Activated CD4-positive, alpha-beta memory T cell treated with anti-CD3 and anti-CD28 coated beads for 36 hours (primary cell): Measurements from ENCODE around the gene RASGRF2. TPM values are rescaled to one million over a fixed set of nuclear protein-coding genes. Genes with fewer than 3 reads are reported as not detected.

Experiments
- CTCF ChIA-PET: fragments of 350-600 bp; sonication (Branson Sonifier 250); formaldehyde crosslinking; loops from one replicate; lab custom pipeline; 2021; ENCODE audit warnings: antibody characterized with exemption, inconsistent platforms; lab: Charles Lee
- POLR2A ChIA-PET: fragments of 350-600 bp; sonication (Branson Sonifier 250); formaldehyde crosslinking; loops from one replicate; lab custom pipeline; 2021; ENCODE audit warnings: antibody characterized with exemption; lab: Charles Lee
- DNase-seq: peaks from one replicate; pipeline ENCODE4 v3.0.0-alpha.2; 2020
- H3K27ac Mint-ChIP-seq: one replicate; pipeline ENCODE4 v1.8.0; 2021; ENCODE audit warnings: mixed read lengths
- H3K27me3 Mint-ChIP-seq: one replicate; pipeline ENCODE4 v1.8.0; 2021; ENCODE audit warnings: mixed read lengths
- H3K36me3 Mint-ChIP-seq: one replicate; pipeline ENCODE4 v1.8.0; 2021; ENCODE audit warnings: mixed read lengths
- H3K4me1 Mint-ChIP-seq: one replicate; pipeline ENCODE4 v1.8.0; 2021; ENCODE audit warnings: low read depth, mixed read lengths
- H3K4me3 Mint-ChIP-seq: one replicate; pipeline ENCODE4 v1.8.0; 2021; ENCODE audit warnings: mild to moderate bottlenecking, mixed read lengths
- H3K9me3 Mint-ChIP-seq: one replicate; pipeline ENCODE4 v1.8.0; 2021; ENCODE audit warnings: mixed read lengths
- intact Hi-C: fragments of 100-400 bp; cut with micrococcal nuclease; formaldehyde crosslinking; loops from one replicate; pipeline ENCODE4 v1.15.1; 2023
- total RNA-seq, 2 experiments: library from RNA; stranded (reverse); gene quantifications; one replicate each; pipeline ENCODE4 v1.2.3, GENCODE V29; 2021

Gene RASGRF2
- total RNA-seq, 2 experiments from 2014 or later = 7.6 to 8.6 TPM

DNA sequence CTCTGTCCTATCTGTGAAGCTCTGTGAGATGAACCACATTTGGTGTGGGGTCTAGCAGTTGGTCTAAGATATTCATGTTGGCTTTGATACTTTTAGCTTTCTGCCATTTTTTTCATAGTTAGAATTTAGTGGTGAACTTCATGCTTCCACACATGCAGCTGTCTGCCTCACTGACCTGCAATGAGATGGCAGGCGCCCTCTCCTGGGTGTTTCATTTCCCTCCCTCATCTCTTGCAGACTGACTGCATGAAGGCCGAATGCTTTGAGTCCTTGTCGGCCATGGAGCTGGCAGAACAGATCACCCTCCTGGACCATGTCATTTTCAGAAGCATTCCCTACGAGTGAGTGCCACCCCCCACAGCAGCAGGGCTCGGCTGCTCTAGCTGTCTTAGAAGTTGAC is 246.8 kb downstream of the RASGRF2 start:
- intact Hi-C loops = no loop called here
- ChIA-PET POLR2A (no interaction called here), CTCF (interaction anchor here (0.5 to 0.9 kb wide), 2 partner anchors 78 to 99 kb away, joined by 3 to 5 read pairs; no protein-coding TSS in a partner anchor)
- Mint-ChIP-seq H3K9me3 (no peaks in the 10 kb centered on the region), H3K4me3 (no peak overlapping the region), H3K4me1 (peaks cover 21% of the 10 kb centered on the region), H3K27ac (no peak overlapping the region), H3K36me3 (peaks cover 10% of the 10 kb centered on the region), H3K27me3 (no peaks in the 10 kb centered on the region)
- DNase-seq = no peak

DNA sequence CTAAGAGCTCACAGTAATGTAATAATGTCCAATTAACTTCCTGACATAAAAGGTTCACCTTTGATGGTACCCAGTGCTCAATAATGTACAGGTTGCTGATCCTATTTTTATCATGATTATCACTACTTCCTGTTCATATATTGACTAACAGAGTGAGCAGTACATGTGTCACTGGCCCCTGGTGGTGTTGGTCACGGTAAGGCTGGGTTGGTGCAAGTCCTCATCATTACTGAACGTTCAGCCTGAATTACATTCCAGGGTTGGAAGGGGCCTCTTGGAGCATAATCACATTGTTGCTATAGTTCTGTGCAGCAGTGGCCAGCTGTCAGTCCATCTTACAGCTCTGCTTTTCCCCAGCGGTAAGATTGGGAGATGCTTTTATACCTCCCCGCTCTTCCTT is 248.7 kb downstream of the RASGRF2 start:
- CTCF ChIA-PET = interaction anchor here (2.0 kb wide), 1 partner anchor 14 kb away, joined by 8 read pairs; no protein-coding TSS in a partner anchor
- peaks cover 24% of the 10 kb centered on the region for H3K4me1 Mint-ChIP-seq
- H3K4me3 Mint-ChIP-seq = no peak overlapping the region
- H3K27ac Mint-ChIP-seq = no peak overlapping the region
- H3K36me3 Mint-ChIP-seq = peaks cover 13% of the 10 kb centered on the region
- no peaks in the 10 kb centered on the region for H3K9me3 Mint-ChIP-seq
- DNase-seq = peak; percentile 17
- POLR2A ChIA-PET = no interaction called here
- H3K27me3 Mint-ChIP-seq = no peaks in the 10 kb centered on the region
- intact Hi-C loops = loop anchor here (2.0 kb wide), 1 partner anchor 86 kb away; no protein-coding TSS in a partner anchor

DNA sequence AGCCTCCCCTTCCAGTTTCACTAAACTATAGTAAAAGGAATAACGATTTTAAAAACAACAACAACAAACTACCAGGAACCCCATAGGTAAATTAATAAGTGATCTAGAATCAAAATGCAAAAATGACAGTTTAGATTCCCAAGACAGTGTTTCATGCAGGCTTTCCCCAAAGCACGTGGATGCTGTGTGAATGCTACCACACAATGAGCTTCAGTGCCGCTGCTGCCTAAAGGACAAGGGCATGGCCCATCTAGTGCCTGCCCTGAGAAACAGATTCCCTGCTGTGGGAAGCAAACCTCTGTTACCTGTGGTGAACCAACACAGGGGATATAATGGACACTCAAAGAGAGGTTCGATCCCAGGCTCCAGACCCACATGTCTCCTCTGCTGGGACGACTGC is 249.2 kb downstream of the RASGRF2 start:
- no peak for DNase-seq
- H3K9me3 Mint-ChIP-seq = no peaks in the 10 kb centered on the region
- H3K4me1 Mint-ChIP-seq = peaks cover 24% of the 10 kb centered on the region
- no peak overlapping the region for H3K4me3 Mint-ChIP-seq
- intact Hi-C loops = loop anchor here (2.0 kb wide), 1 partner anchor 85 kb away; no protein-coding TSS in a partner anchor
- peaks cover 13% of the 10 kb centered on the region for H3K36me3 Mint-ChIP-seq
- no peak overlapping the region for H3K27ac Mint-ChIP-seq
- no peaks in the 10 kb centered on the region for H3K27me3 Mint-ChIP-seq
- ChIA-PET POLR2A (no interaction called here), CTCF (interaction anchor here (2.0 kb wide), 1 partner anchor 14 kb away, joined by 8 read pairs; no protein-coding TSS in a partner anchor)

DNA sequence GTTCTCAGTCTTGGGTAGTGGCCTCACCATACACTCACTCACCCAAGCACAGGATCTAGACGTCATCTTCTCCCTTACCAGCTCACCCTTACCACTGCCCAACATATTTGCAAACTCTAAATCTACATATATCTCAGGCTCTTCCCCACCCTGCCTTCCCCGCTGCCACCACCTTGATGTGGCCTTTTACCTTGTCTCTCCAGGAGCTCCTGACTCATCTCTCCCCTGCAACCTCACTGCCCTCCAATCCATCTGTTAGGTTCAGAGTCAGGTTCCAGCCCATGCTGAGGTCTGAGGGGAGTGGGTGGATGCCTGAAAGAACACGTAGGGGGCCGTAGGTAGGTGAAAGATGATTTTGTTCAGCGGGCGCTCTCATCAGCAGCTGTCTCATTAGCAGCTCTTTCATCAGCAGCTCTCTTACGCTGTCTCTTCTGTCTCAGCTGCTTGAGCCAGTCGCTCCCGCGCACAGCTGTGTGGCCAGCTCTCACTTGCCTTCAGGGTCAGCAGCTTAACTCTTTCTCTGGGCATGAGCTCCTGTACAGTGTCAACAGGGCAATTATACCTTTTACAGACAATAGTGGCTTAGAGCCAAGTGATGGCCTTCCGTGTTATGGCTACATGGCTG is 249.8 kb downstream of the RASGRF2 start:
- Mint-ChIP-seq H3K36me3 (peaks cover 13% of the 10 kb centered on the region), H3K4me1 (peaks cover 28% of the 10 kb centered on the region), H3K4me3 (no peak overlapping the region), H3K9me3 (no peaks in the 10 kb centered on the region), H3K27me3 (no peaks in the 10 kb centered on the region), H3K27ac (no peak overlapping the region)
- peak; percentile 70 for DNase-seq
- ChIA-PET POLR2A (no interaction called here), CTCF (interaction anchor here (0.5 to 2.0 kb wide), 2 partner anchors 15 to 94 kb away, joined by 3 to 8 read pairs; no protein-coding TSS in a partner anchor)
- intact Hi-C loops = loop anchor here (2.0 kb wide), 1 partner anchor 85 kb away; no protein-coding TSS in a partner anchor

DNA sequence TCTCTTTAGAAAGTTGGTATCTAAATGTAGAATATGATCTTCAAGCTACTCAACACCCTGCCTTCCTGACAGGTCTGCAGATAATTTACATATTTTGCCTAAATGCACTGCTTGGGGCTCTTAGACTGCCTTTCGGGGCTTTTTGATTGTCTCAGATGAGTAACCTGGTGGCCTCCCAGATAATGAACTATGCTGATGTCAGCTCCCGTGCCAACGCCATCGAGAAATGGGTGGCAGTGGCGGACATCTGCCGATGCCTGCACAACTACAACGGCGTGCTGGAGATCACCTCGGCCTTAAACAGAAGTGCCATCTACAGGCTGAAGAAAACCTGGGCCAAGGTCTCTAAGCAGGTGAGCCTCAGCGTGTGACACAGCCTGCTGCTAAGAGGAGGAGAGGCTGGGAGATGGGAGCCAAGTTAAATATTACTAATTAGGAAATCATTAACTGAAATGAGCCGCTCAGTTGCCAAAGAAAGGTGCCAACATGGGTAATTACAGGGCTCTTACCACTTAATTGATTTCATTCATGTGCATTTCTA is 252.1 kb downstream of the RASGRF2 start:
- H3K27me3 Mint-ChIP-seq = no peaks in the 10 kb centered on the region
- intact Hi-C loops = no loop called here
- ChIA-PET CTCF (interaction anchor here (1.6 to 1.9 kb wide), 2 partner anchors 17 to 87 kb away, joined by 3 to 8 read pairs; no protein-coding TSS in a partner anchor), POLR2A (no interaction called here)
- no peak overlapping the region for H3K4me3 Mint-ChIP-seq
- DNase-seq = peak; percentile 54
- no peak overlapping the region for H3K27ac Mint-ChIP-seq
- H3K4me1 Mint-ChIP-seq = peaks cover 28% of the 10 kb centered on the region
- no peaks in the 10 kb centered on the region for H3K9me3 Mint-ChIP-seq
- peaks cover 17% of the 10 kb centered on the region for H3K36me3 Mint-ChIP-seq

DNA sequence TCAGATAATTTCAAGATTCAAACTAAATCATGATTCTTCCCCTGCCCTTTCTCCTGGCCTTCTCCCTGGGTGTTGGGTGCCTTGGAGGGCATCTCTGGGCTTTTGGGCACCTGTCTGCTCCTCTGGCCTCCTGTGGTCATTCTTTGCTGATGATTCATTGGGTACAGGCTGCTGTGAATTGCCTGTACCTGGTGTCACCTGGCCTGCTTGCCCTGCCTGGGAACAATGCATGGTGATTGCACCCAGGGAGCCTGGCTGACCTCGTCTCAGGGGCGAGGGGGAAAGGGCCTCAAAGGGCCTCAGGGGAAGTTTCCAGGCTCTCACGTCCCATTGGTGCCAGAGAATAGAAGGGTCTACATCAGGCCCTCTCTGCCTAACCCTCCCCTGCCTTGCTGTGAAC is 252.9 kb downstream of the RASGRF2 start:
- H3K27ac Mint-ChIP-seq = no peak overlapping the region
- ChIA-PET CTCF (no interaction called here), POLR2A (no interaction called here)
- intact Hi-C loops = no loop called here
- no peaks in the 10 kb centered on the region for H3K27me3 Mint-ChIP-seq
- no peak for DNase-seq
- peaks cover 17% of the 10 kb centered on the region for H3K36me3 Mint-ChIP-seq
- H3K4me3 Mint-ChIP-seq = no peak overlapping the region
- no peaks in the 10 kb centered on the region for H3K9me3 Mint-ChIP-seq
- H3K4me1 Mint-ChIP-seq = peaks cover 28% of the 10 kb centered on the region

DNA sequence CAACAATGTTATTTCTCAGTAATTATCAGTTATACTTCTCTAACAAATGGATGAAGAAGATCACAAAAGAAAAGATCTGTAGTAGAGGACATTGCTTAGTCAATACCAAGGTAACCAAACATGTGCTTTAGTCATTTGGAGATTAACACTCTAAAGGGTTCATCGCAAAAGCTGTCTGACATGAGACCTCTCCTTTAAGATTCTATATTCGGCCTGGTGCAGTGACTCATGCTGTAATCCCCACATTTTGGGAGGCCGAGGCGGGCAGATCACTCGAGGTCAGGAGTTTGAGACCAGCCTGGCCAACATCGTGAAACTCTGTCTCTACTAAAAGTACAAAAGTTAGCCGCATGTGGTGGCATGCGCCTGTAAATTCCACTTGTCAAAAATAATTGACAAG is 254.7 kb downstream of the RASGRF2 start:
- Mint-ChIP-seq H3K36me3 (peaks cover 17% of the 10 kb centered on the region), H3K4me3 (no peak overlapping the region), H3K4me1 (peaks cover 21% of the 10 kb centered on the region), H3K9me3 (no peaks in the 10 kb centered on the region), H3K27ac (no peak overlapping the region), H3K27me3 (no peaks in the 10 kb centered on the region)
- CTCF ChIA-PET = interaction anchor here (0.6 kb wide), 1 partner anchor 86 kb away, joined by 3 read pairs; no protein-coding TSS in a partner anchor
- peak; percentile 28 for DNase-seq
- POLR2A ChIA-PET = no interaction called here
- intact Hi-C loops = no loop called here

DNA sequence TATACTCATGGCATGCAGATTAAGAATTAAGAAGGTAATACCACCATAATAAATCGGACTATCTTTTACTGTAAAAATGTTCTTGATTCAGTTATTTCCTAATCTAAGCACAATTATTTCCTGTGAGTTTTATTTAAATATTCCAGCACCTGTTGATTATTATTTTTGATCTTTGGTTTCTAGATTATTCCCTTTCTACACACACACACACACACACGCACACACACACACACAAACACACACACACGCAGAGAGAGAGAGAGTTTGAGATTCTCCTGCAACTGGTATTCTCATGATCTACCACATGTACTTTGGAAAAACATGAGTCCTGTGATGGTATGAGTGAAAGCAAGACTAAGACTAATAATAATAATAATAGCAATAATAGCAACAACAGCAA is 256.0 kb downstream of the RASGRF2 start:
- POLR2A ChIA-PET = no interaction called here
- Mint-ChIP-seq H3K27me3 (no peaks in the 10 kb centered on the region), H3K36me3 (peaks cover 18% of the 10 kb centered on the region), H3K27ac (no peak overlapping the region), H3K4me1 (peaks cover 14% of the 10 kb centered on the region), H3K4me3 (no peak overlapping the region), H3K9me3 (no peaks in the 10 kb centered on the region)
- CTCF ChIA-PET = interaction anchor here (0.8 kb wide), 1 partner anchor 108 kb away, joined by 3 read pairs; no protein-coding TSS in a partner anchor
- DNase-seq = no peak
- intact Hi-C loops = no loop called here

DNA sequence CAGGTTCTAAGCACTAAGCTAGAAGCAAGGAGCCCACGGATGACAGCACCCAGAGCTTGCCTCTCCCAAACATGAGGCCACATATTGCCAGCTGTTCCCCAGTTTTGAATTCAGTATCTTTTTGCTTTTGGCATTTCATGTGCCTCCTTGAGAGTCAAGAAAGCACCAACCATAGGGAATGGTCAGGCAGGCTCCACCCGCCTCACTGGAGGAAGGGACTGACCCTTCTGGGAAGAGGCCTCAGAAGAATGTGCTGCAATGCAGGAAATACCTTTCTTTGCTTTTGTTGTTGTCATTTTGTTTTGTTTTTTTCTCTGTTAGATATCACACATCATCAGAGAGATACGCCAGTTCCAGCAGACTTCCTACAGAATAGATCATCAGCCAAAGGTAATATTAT is 259.2 kb downstream of the RASGRF2 start:
- ChIA-PET POLR2A (no interaction called here), CTCF (no interaction called here)
- Mint-ChIP-seq H3K27me3 (no peaks in the 10 kb centered on the region), H3K36me3 (peaks cover 15% of the 10 kb centered on the region), H3K27ac (no peak overlapping the region), H3K4me3 (no peak overlapping the region), H3K4me1 (peaks cover 4% of the 10 kb centered on the region), H3K9me3 (no peaks in the 10 kb centered on the region)
- intact Hi-C loops = no loop called here
- no peak for DNase-seq

DNA sequence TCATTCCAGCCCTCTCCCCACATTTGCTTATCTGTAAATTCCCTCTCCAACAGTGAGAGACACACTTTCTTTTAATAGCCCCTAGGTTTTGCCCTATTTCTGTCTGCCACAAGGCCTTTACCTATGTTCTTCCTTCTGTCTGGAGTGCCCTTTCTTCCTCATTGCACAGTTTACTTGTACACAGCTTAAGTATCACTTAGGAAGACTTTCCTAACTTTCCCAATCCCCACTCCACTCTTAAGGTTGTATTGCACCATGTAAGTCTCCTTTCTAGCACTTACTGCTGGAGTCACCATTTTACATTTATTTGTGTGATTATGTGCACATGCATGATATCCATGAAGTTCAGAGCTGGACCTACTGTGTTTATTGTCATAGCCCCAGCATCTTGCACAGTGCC is 262.1 kb downstream of the RASGRF2 start:
- no peak overlapping the region for H3K4me3 Mint-ChIP-seq
- H3K27me3 Mint-ChIP-seq = no peaks in the 10 kb centered on the region
- intact Hi-C loops = no loop called here
- no peak overlapping the region for H3K27ac Mint-ChIP-seq
- no peaks in the 10 kb centered on the region for H3K4me1 Mint-ChIP-seq
- peaks cover 9% of the 10 kb centered on the region for H3K36me3 Mint-ChIP-seq
- DNase-seq = no peak
- ChIA-PET POLR2A (no interaction called here), CTCF (no interaction called here)
- H3K9me3 Mint-ChIP-seq = no peaks in the 10 kb centered on the region

DNA sequence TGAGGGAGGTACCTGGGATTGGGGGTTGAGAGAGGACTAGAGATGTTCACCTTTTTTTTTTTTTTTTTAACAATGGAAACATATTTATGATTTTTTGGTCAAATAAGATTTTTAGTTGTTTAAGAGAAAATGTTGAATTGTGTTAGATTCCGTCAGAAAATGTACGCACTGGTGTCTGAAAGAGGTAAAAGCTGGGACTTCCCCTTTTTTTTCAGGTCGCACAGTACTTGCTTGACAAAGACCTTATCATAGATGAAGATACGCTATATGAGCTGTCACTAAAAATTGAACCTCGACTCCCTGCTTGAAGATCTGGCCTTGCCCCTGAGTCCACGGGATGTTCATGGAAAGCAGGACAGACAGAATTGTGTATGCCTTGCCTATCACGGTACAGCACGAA is 265.3 kb downstream of the RASGRF2 start:
- H3K36me3 Mint-ChIP-seq = peaks cover 4% of the 10 kb centered on the region
- ChIA-PET CTCF (interaction anchor here (0.5 kb wide), 1 partner anchor 31 kb away, joined by 3 read pairs; no protein-coding TSS in a partner anchor), POLR2A (no interaction called here)
- intact Hi-C loops = no loop called here
- DNase-seq = no peak
- no peaks in the 10 kb centered on the region for H3K9me3 Mint-ChIP-seq
- no peak overlapping the region for H3K27ac Mint-ChIP-seq
- H3K4me3 Mint-ChIP-seq = no peak overlapping the region
- no peaks in the 10 kb centered on the region for H3K4me1 Mint-ChIP-seq
- no peaks in the 10 kb centered on the region for H3K27me3 Mint-ChIP-seq

DNA sequence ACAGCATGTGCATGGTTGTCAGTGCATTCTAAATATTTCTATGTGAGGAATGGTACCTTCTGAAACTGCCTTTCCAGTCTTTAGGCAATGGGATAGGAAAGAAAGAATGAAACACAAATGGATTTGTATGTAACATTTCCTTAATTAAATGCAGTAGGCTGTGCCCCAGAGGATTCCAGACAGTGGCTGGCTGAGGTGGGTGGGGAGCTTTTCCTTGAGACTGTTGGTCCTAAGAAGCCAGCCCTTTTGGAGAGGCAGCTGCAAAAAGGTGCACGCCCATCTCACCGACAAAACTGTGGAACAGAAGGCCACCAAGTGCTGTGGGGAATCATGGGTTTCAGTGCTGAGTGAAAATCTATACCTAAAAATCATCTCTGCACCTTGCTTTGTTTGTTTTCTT is 266.1 kb downstream of the RASGRF2 start:
- Mint-ChIP-seq H3K27me3 (no peaks in the 10 kb centered on the region), H3K9me3 (no peaks in the 10 kb centered on the region), H3K36me3 (peaks cover 2% of the 10 kb centered on the region), H3K4me3 (no peak overlapping the region), H3K4me1 (no peaks in the 10 kb centered on the region), H3K27ac (no peak overlapping the region)
- ChIA-PET CTCF (no interaction called here), POLR2A (no interaction called here)
- DNase-seq = no peak
- intact Hi-C loops = no loop called here
